Measurements from ENCODE around the gene PRAMEF1. TPM values are rescaled to one million over a fixed set of nuclear protein-coding genes. Genes with fewer than 3 reads are reported as not detected.
"Not testable (repeated sequence)": the region's sequence is repeated elsewhere in the genome, so short reads cannot be mapped to it uniquely, and the experiment has no call there.

PRAMEF1 gene
- polyA plus RNA-seq, 1 donor (not counting 4 experiments of a cell fraction or from before 2014, with no cell fraction given) = not detected

- peak overlapping the region; percentile 71 for H2AFZ ChIP-seq (ENCODE audit: control insufficient read depth, low read length)
- peak overlapping the region in 1 of 3 experiments; percentile 34 for H3K4me3 ChIP-seq (ENCODE audit: control insufficient read depth in 2 of 3, extremely low read depth in 1 of 3, insufficient read depth in 2 of 3, low read depth in 1 of 3, low read length in 3 of 3)
- no peaks in the 10 kb centered on the region for H4K20me1 ChIP-seq (ENCODE audit: control insufficient read depth, extremely low read depth, insufficient read depth, low read length)
- no peaks in the 10 kb centered on the region for H3K9me1 ChIP-seq (ENCODE audit: control insufficient read depth, extremely low read depth, insufficient read depth, low read length)
- H3K4me2 ChIP-seq (ENCODE audit: control insufficient read depth, extremely low read depth, insufficient read depth, low read depth, low read length) = peak overlapping the region; percentile 85
- H3K9me3 ChIP-seq (ENCODE audit: control insufficient read depth, low read depth, low read length) = no peaks in the 10 kb centered on the region
- H3K27me3 ChIP-seq (ENCODE audit: control insufficient read depth, extremely low read depth, insufficient read depth, low read length) = no peaks in the 10 kb centered on the region
- no peaks in the 10 kb centered on the region for H3K79me2 ChIP-seq (ENCODE audit: control insufficient read depth, insufficient read depth, low read length)
- no peaks in the 10 kb centered on the region for H3K36me3 ChIP-seq (ENCODE audit: control insufficient read depth in 2 of 2, extremely low read depth in 1 of 2, insufficient read depth in 2 of 2, low read length in 2 of 2)
- peak overlapping the region; percentile 65 for H3K27ac ChIP-seq (ENCODE audit: control insufficient read depth, insufficient read depth, low read length)
- FAIRE-seq = peak; percentile 75
- TF ChIP-seq, protein P1, sequence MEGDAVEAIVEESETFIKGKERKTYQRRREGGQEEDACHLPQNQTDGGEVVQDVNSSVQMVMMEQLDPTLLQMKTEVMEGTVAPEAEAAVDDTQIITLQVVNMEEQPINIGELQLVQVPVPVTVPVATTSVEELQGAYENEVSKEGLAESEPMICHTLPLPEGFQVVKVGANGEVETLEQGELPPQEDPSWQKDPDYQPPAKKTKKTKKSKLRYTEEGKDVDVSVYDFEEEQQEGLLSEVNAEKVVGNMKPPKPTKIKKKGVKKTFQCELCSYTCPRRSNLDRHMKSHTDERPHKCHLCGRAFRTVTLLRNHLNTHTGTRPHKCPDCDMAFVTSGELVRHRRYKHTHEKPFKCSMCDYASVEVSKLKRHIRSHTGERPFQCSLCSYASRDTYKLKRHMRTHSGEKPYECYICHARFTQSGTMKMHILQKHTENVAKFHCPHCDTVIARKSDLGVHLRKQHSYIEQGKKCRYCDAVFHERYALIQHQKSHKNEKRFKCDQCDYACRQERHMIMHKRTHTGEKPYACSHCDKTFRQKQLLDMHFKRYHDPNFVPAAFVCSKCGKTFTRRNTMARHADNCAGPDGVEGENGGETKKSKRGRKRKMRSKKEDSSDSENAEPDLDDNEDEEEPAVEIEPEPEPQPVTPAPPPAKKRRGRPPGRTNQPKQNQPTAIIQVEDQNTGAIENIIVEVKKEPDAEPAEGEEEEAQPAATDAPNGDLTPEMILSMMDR (optimal IDR thresholded peaks at IDR 0.05 in 1 of 3, IDR thresholded peaks at IDR 0.05 in 1 of 3, conservative IDR thresholded peaks at IDR 0.05 in 1 of 3; ENCODE audit: extremely low read depth in 1 of 3, insufficient read depth in 2 of 3, low read length in 3 of 3) = no peak
- no peak for TF ChIP-seq EZH2 (IDR thresholded peaks at IDR 0.05; ENCODE audit: low read length)
- no peak for DNase-seq (ENCODE audit: low read depth, low spot score)
- peak overlapping the region; percentile 48 for H3K9ac ChIP-seq (ENCODE audit: control insufficient read depth, extremely low read depth, insufficient read depth, low read length)
- H3K4me1 ChIP-seq (ENCODE audit: control insufficient read depth, extremely low read depth, insufficient read depth, low read length) = peaks cover 25% of the 10 kb centered on the region
- dilution Hi-C loops (cut with MboI; ENCODE audit: extremely low pct_ligation_motif_present, low sequenced_read_pairs) = no loop called here
Observed at GRCh38 chr1:12810691-12811408, 19.7 kb downstream of the PRAMEF1 start.

- Histone ChIP-seq H3K79me2 (ENCODE audit: control insufficient read depth, insufficient read depth, low read length) (no peaks in the 10 kb centered on the region), H3K36me3 (ENCODE audit: control insufficient read depth in 2 of 2, extremely low read depth in 1 of 2, insufficient read depth in 2 of 2, low read length in 2 of 2) (no peaks in the 10 kb centered on the region), H4K20me1 (ENCODE audit: control insufficient read depth, extremely low read depth, insufficient read depth, low read length) (no peaks in the 10 kb centered on the region), H3K4me1 (ENCODE audit: control insufficient read depth, extremely low read depth, insufficient read depth, low read length) (peaks cover 25% of the 10 kb centered on the region), H2AFZ (ENCODE audit: control insufficient read depth, low read length) (no peak overlapping the region), H3K9me1 (ENCODE audit: control insufficient read depth, extremely low read depth, insufficient read depth, low read length) (no peaks in the 10 kb centered on the region), H3K4me3 (ENCODE audit: control insufficient read depth in 2 of 3, extremely low read depth in 1 of 3, insufficient read depth in 2 of 3, low read depth in 1 of 3, low read length in 3 of 3) (peak overlapping the region in 1 of 3 experiments; percentile 34), H3K27me3 (ENCODE audit: control insufficient read depth, extremely low read depth, insufficient read depth, low read length) (no peaks in the 10 kb centered on the region), H3K9me3 (ENCODE audit: control insufficient read depth, low read depth, low read length) (no peaks in the 10 kb centered on the region), H3K9ac (ENCODE audit: control insufficient read depth, extremely low read depth, insufficient read depth, low read length) (peak overlapping the region; percentile 48), H3K4me2 (ENCODE audit: control insufficient read depth, extremely low read depth, insufficient read depth, low read depth, low read length) (peak overlapping the region; percentile 85), H3K27ac (ENCODE audit: control insufficient read depth, insufficient read depth, low read length) (peak overlapping the region; percentile 65)
- DNase-seq (ENCODE audit: low read depth, low spot score) = no peak
- no peak for TF ChIP-seq EZH2 (IDR thresholded peaks at IDR 0.05; ENCODE audit: low read length)
- TF ChIP-seq, protein P1 (optimal IDR thresholded peaks at IDR 0.05 in 1 of 3, IDR thresholded peaks at IDR 0.05 in 1 of 3, conservative IDR thresholded peaks at IDR 0.05 in 1 of 3; ENCODE audit: extremely low read depth in 1 of 3, insufficient read depth in 2 of 3, low read length in 3 of 3) = no peak
- dilution Hi-C loops (cut with MboI; ENCODE audit: extremely low pct_ligation_motif_present, low sequenced_read_pairs) = no loop called here
- FAIRE-seq = peak; percentile 23
Observed at GRCh38 chr1:12811409-12811784, 20.2 kb downstream of the PRAMEF1 start.

GRCh38 chr1:12819061-12819460, 27.9 kb downstream of the PRAMEF1 start:
- not testable (repeated sequence) for H3K9me1 ChIP-seq (ENCODE audit: control insufficient read depth, extremely low read depth, insufficient read depth, low read length); H3K9me3 ChIP-seq (ENCODE audit: control insufficient read depth, low read depth, low read length); H4K20me1 ChIP-seq (ENCODE audit: control insufficient read depth, extremely low read depth, insufficient read depth, low read length)

DNA sequence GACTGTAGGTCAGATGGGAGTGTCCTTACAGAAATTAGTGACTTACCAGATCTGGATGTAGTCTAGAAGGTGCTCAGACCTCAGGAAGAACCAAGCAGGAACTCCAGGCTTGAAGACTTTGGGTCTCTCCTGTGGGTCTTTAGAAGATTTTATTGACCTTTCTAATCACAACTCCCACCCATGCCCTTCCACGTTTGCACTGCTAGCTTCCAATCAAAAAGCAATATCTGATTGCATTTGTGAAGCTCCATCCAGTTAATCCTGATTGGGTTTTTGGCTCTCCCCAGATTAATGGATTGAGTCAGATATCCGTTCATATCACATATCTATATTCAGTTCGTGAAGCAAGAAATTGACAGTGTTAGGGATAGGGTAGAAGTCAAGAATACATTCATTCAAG, 40.1 kb downstream of the PRAMEF1 start, which contains the start of gene PRAMEF11:
PRAMEF11 (minus strand) TSS at position 101 of the 400 bp plus-strand sequence. CDS start 2,621 bp downstream, outside the sequence.
- H3K27ac ChIP-seq (ENCODE audit: control insufficient read depth, insufficient read depth, low read length); H3K36me3 ChIP-seq (ENCODE audit: control insufficient read depth in 2 of 2, extremely low read depth in 1 of 2, insufficient read depth in 2 of 2, low read length in 2 of 2); H3K79me2 ChIP-seq (ENCODE audit: control insufficient read depth, insufficient read depth, low read length); H4K20me1 ChIP-seq (ENCODE audit: control insufficient read depth, extremely low read depth, insufficient read depth, low read length); H3K4me3 ChIP-seq (ENCODE audit: control insufficient read depth in 2 of 3, extremely low read depth in 1 of 3, insufficient read depth in 2 of 3, low read depth in 1 of 3, low read length in 3 of 3); H3K4me2 ChIP-seq (ENCODE audit: control insufficient read depth, extremely low read depth, insufficient read depth, low read depth, low read length); H3K9me3 ChIP-seq (ENCODE audit: control insufficient read depth, low read depth, low read length); H3K9me1 ChIP-seq (ENCODE audit: control insufficient read depth, extremely low read depth, insufficient read depth, low read length); DNase-seq (ENCODE audit: low read depth, low spot score); H3K4me1 ChIP-seq (ENCODE audit: control insufficient read depth, extremely low read depth, insufficient read depth, low read length); H3K27me3 ChIP-seq (ENCODE audit: control insufficient read depth, extremely low read depth, insufficient read depth, low read length); H3K9ac ChIP-seq (ENCODE audit: control insufficient read depth, extremely low read depth, insufficient read depth, low read length); H2AFZ ChIP-seq (ENCODE audit: control insufficient read depth, low read length); dilution Hi-C loops (cut with MboI; ENCODE audit: extremely low pct_ligation_motif_present, low sequenced_read_pairs); FAIRE-seq: not testable (repeated sequence)

More at GRCh38 chr1:12819061-12819460, 27.9 kb downstream of the PRAMEF1 start:
- H3K36me3 ChIP-seq (ENCODE audit: control insufficient read depth in 2 of 2, extremely low read depth in 1 of 2, insufficient read depth in 2 of 2, low read length in 2 of 2); H2AFZ ChIP-seq (ENCODE audit: control insufficient read depth, low read length); H3K4me3 ChIP-seq (ENCODE audit: control insufficient read depth in 2 of 3, extremely low read depth in 1 of 3, insufficient read depth in 2 of 3, low read depth in 1 of 3, low read length in 3 of 3); DNase-seq (ENCODE audit: low read depth, low spot score); H3K4me1 ChIP-seq (ENCODE audit: control insufficient read depth, extremely low read depth, insufficient read depth, low read length); H3K27me3 ChIP-seq (ENCODE audit: control insufficient read depth, extremely low read depth, insufficient read depth, low read length); H3K4me2 ChIP-seq (ENCODE audit: control insufficient read depth, extremely low read depth, insufficient read depth, low read depth, low read length); H3K9ac ChIP-seq (ENCODE audit: control insufficient read depth, extremely low read depth, insufficient read depth, low read length); dilution Hi-C loops (cut with MboI; ENCODE audit: extremely low pct_ligation_motif_present, low sequenced_read_pairs); H3K27ac ChIP-seq (ENCODE audit: control insufficient read depth, insufficient read depth, low read length); FAIRE-seq; H3K79me2 ChIP-seq (ENCODE audit: control insufficient read depth, insufficient read depth, low read length): not testable (repeated sequence)

Data from keratinocyte (primary cell).